ENCODE results near the gene MAFG.

Gene MAFG

GRCh38 chr17:81890447-81891302 is 36.9 kb downstream of the MAFG start:
- no peak for DNase-seq

- no peak for DNase-seq
These were observed 37.9 kb downstream of the MAFG start for GRCh38 chr17:81889602-81890001.

- DNase-seq = no peak
These were observed 38.4 kb downstream of the MAFG start for GRCh38 chr17:81888988-81889595.

DNA sequence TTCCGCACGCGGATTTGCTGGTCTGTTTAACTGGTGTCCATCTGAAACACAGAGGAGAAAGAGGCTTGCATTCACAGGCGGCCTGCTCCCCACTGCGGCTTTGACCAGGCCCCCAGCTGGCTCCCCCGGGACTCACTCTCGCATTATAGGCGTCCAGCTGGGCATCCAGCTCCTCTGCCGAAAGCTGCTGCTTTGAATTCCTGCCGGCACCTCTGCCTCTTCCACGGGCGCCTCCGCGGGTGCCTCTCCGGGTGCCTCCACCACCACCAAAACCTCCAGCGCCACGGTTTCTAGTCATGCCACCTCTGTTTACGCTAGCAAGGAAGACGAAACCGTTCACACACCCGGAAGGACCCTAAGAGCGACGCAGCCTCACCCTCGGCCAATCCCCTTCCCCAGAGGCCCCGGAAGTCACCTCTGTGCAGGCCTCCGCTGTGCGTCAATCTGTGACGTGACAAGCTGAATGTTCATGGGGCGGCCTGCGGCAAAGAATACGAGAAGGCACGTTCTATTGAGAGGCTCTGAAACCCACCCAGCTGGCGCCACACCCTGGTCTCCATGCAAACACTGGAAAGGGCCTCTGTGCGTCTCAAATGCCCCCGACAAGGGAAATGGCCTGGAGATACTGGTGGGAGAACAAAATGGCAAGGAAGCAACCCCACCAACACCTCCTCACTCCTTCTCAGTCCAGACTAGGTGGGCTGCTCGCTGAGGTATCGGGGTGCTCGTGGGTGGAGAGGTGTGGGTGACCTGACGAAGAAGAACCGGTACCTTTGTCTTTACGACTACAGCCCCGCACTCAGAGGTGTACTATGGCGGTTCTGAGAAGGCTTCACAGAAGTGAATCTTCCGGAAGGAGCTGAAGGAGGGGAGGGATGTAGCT is 39.2 kb downstream of the MAFG start:
- no peak for DNase-seq

DNA sequence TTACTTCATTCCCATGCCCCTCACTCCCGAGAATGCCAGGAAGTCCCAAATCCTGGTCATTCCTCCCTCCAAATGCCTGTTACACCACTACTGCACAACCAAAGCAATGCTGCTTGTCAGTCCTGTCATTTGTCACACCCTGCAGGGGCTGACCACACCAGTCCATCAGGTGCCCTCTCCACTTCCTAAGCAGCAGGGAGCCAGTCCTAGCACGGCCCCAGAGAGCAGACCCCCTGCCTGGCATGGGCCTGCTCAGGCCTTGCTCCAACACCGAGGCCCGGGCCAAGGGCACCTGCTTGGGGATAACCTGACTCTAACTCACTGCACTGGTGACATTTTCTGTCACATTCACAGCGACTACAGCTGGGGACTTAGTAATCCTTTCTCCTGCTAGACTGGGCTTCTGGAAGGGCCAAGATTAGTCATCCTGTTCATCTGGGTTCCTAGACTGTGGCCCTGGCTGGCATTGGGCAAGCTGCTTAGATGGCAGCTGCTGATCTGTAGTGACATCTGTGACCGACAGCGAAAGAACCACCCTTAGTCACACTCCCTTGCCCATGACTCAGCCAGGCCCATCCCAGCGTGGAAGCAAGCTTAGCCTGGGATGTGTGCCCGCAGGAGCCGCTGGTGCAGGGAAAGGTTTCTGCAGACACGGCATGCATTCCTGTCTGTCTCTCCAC is 41.5 kb downstream of the MAFG start:
- DNase-seq = peak; percentile 15

DNA sequence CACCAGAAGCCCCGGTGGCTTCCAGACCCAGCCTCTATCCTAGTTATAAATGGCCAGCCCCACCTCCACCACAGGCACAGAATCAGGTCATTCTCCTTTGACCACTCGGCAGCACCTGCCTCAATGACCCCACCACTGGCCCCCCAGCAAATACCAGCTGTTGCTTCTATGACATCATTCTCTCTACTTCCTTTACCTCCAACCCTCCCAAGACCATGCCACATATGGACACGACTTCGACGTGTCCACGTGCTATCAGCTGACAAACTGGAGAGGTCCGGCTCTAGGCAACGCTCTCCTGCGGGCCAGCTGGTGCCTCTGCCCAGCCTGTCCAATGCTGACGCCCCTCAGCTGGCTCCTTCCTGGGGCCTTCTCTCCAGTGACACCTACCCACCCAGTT is 42.1 kb downstream of the MAFG start:
- DNase-seq = no peak

DNA sequence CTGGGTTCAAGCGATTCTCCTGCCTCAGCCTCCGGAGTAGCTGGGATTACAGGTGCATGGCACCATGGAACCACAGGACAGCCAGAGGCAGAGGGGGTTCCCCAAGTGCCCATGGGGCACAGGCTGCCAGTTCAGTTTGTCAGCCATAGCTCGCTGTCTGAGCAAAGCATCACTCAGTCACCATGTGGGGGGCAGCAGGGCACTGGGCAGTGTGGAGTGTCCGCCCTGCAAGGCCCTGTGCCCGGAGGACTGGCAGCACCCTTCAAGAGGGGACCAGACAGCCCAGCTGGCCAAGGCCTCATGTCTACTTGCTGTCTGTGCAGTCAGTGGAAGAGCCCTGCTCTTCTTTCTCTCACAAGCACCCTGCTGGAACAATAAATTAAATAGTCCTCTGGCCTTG is 42.6 kb downstream of the MAFG start:
- DNase-seq = no peak

DNA sequence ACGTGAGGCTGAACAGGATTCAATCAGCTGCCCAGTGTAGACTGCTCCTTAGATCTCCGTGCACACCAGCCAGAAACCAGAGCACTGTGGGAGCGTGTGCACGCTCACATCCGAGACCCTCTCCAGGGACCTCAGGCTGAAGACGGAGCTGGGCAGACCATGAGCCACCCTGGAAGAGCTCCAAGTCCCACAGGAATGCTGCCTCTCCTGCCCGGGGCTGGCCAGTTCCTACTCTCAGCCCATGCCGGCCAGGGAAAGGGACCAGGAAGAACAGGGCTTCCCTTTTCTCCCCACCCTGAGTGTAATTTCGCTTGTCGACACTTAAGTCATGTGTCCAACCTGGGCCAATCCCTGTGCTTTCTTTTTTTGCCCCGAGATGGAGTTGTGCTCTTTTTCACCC is 43.0 kb downstream of the MAFG start:
- peak; percentile 14 for DNase-seq

DNA sequence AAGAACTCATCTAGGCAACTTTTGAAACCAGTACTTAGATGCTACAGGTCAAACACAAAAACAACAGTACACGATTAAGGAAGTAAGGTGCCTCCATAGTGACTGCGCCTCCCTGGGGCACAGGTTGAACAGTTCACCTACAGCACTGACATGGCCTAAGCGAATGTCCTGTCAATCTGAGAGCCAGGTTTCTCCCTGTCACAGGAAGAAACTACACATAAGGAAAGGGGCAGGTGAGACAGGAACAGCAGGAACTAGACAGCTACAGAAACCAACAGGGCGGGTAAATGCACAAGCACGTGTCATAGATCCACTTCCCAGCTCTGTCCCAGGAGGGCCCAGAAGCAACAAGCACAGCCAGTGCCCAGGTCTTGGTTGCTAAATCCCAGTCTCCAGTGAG is 48.4 kb downstream of the MAFG start:
- no peak for DNase-seq

GRCh38 chr17:81878294-81878693 is 49.2 kb downstream of the MAFG start:
- no peak for DNase-seq

- DNase-seq = no peak
These were observed 50.0 kb downstream of the MAFG start for GRCh38 chr17:81877569-81877968.

GRCh38 chr17:81871387-81872230 is 55.9 kb downstream of the MAFG start:
- DNase-seq = peak; percentile 91

DNA sequence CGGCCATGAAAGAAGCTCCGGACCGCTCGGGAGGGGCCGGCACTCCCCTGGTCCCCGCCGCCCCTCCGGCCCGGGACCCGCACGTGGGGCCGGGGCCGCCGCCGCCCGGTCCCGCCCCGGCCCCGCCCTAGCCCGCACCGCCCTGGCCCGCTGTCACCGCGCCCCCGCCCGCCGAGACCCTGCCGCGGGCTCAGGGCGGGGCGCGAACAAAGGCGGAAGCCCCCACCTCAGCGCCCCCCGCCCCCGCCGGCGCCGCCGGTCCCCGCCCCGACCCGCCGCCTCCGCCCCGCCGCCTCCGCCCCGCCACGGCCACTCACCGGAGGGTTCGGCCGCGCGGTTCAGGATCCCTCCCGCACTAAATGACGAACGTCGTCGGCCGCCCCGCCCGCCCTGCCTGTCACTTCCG is 56.6 kb downstream of the MAFG start, which contains the start of gene ARHGDIA:
ARHGDIA (minus strand) TSS at position 357 of the 406 bp plus-strand sequence. CDS start 1,407 bp downstream, outside the sequence.
- no peak for DNase-seq

GRCh38 chr17:81870131-81870980 is 57.2 kb downstream of the MAFG start:
- peak; percentile 57 for DNase-seq

DNA sequence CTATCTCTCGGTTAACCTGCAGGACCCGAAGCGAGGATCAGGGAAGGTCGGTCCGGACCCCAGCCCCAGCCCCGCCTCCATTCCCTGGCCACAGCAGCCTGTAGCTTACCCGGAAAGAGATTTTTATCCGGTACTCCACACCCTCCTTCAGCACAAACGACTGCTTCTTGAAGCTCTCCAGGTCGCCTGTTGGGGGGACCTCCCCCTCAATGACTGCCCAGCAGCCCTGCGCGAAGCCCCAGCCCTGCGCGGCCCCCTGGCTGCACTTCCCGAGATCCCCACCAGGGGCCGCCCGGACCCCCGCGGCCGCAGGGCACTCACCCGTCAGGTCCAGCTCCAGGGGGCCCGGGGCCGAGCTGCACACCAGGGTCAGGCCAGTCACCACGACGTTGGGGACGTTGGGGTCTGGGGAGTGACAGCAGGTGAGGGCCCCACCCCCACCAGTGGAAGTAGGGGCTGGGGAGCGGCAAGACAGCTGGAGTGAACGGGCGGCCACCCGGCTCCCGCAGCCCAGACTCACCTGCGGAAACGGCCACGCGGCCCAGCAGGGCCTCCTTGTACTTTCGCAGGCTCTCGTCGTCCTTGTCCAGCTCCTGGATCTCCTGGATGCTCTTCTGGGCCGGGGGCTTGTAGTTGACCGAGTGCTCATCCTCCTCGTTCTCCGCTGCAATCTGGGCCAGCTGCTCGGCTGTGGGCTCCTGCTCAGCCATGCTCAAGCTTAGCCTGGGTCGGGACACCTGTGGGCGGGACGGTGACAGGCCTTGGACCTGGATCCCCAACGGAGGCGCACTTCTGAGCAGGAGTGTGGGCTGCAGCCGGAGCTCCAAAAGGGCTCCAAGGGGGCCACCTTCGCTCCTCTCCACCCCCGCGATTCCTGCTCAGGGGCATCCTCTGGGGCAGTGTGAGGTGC is 58.1 kb downstream of the MAFG start:
- DNase-seq = peak; percentile 51

DNA sequence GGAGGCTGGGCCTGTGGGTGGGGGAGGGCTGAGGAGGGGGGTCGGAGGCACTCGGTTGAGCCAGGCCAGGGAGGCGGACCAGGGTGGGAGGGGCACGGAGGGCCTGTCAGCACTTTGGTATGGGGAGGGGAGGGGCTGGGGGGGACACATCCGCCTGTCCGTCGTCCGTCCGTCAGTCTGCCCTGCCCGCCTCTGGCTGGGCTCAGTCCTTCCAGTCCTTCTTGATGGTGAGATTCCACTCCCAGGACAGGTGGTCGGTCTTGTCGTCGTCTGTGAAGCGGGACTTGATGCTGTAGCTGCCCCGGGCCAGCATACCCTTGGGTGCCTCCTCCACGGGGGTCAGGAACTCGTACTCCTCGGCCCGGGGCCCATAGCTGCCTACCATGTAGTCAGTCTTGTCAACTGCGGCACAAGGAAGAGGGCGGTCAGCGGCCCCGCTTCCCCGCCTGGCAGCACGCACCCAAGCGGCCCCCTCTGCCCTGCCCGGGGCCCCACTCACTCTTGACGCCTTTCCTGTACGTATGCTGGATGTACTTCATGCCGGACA is 58.8 kb downstream of the MAFG start:
- DNase-seq = peak; percentile 92

Data from fibroblast of skin of right biceps (primary cell).